ENCODE measurements around the gene RBM28. TPM values are rescaled to one million over a fixed set of nuclear protein-coding genes. Genes with fewer than 3 reads are reported as not detected.

The RBM28 gene
- total RNA-seq, 4 donors from 2014 or later: 14.4 to 226 (median 44.0) TPM

- Histone ChIP-seq H3K27ac (no peak overlapping the region), H3K4me1 (peaks cover 0 to 6% of the 10 kb centered on the region in 2 donors), H3K4me3 (no peak overlapping the region), H3K27me3 (no peaks in the 10 kb centered on the region), H3K36me3 (no peaks in the 10 kb centered on the region), H3K9me3 (no peaks in the 10 kb centered on the region)
- TF ChIP-seq CTCF (IDR thresholded peaks at IDR 0.05) (no peak), POLR2A (IDR thresholded peaks at IDR 0.05) (no peak)
- no peak for DNase-seq
- intact Hi-C loops (cut with DNase I; ENCODE audit: low total_unique reads): no loop called here
Measured at GRCh38 chr7:128265906-128266300, 77.8 kb downstream of the RBM28 start.

GRCh38 chr7:128265156-128265905 is 78.4 kb downstream of the RBM28 start:
- Histone ChIP-seq H3K27ac (no peak overlapping the region), H3K4me1 (peaks cover 0 to 6% of the 10 kb centered on the region in 2 donors), H3K4me3 (no peak overlapping the region), H3K27me3 (no peaks in the 10 kb centered on the region), H3K9me3 (no peaks in the 10 kb centered on the region), H3K36me3 (no peaks in the 10 kb centered on the region)
- DNase-seq: no peak
- TF ChIP-seq CTCF (IDR thresholded peaks at IDR 0.05) (no peak), POLR2A (IDR thresholded peaks at IDR 0.05) (no peak)
- intact Hi-C loops (cut with DNase I; ENCODE audit: low total_unique reads): no loop called here

GRCh38 chr7:128264477-128264876 is 79.2 kb downstream of the RBM28 start:
- no peak for TF ChIP-seq CTCF (IDR thresholded peaks at IDR 0.05)
- no peak for TF ChIP-seq POLR2A (IDR thresholded peaks at IDR 0.05)
- no peak for DNase-seq
- intact Hi-C loops (cut with DNase I; ENCODE audit: low total_unique reads): no loop called here
- Histone ChIP-seq H3K27me3 (no peaks in the 10 kb centered on the region), H3K4me3 (no peak overlapping the region), H3K4me1 (peaks cover 0 to 6% of the 10 kb centered on the region in 2 donors), H3K9me3 (no peaks in the 10 kb centered on the region), H3K27ac (no peak overlapping the region), H3K36me3 (no peaks in the 10 kb centered on the region)

- TF ChIP-seq POLR2A (IDR thresholded peaks at IDR 0.05) (no peak), CTCF (IDR thresholded peaks at IDR 0.05) (no peak)
- no peaks in the 10 kb centered on the region for H3K9me3 ChIP-seq
- H3K4me1 ChIP-seq: peaks cover 0 to 6% of the 10 kb centered on the region in 2 donors
- H3K27me3 ChIP-seq: no peaks in the 10 kb centered on the region
- H3K27ac ChIP-seq: no peak overlapping the region
- H3K36me3 ChIP-seq: no peaks in the 10 kb centered on the region
- no peak overlapping the region for H3K4me3 ChIP-seq
- intact Hi-C loops (cut with DNase I; ENCODE audit: low total_unique reads): no loop called here
- no peak for DNase-seq
Measured at GRCh38 chr7:128263420-128263819, 80.3 kb downstream of the RBM28 start.

GRCh38 chr7:128262273-128263028 is 81.3 kb downstream of the RBM28 start:
- no peaks in the 10 kb centered on the region for H3K27me3 ChIP-seq
- H3K4me1 ChIP-seq: peaks cover 0 to 2% of the 10 kb centered on the region in 2 donors
- no peaks in the 10 kb centered on the region for H3K36me3 ChIP-seq
- intact Hi-C loops (cut with DNase I; ENCODE audit: low total_unique reads): no loop called here
- H3K4me3 ChIP-seq: no peak overlapping the region
- no peak overlapping the region for H3K27ac ChIP-seq
- no peak for DNase-seq
- no peak for TF ChIP-seq POLR2A (IDR thresholded peaks at IDR 0.05)
- TF ChIP-seq CTCF (IDR thresholded peaks at IDR 0.05): no peak
- H3K9me3 ChIP-seq: no peaks in the 10 kb centered on the region
